GM12891 (cell line): ENCODE data around the gene RDH8.

Experiments used
- DNase-seq: peaks from one replicate; pipeline ENCODE4 v3.0.0; 2011; ENCODE audit warnings: low spot score; ENCODE audit not compliant: insufficient read length
- FAIRE-seq: peaks from 2 replicates; lab custom pipeline; 2011; peaks lifted over from hg19 to GRCh38; lab: Jason Lieb, UNC
- PAX5 ChIP-seq: IDR thresholded peaks from 2 replicates; pipeline ENCODE4 v1.6.1; 2011; ENCODE audit warnings: low read length, moderate library complexity, mild to moderate bottlenecking; ENCODE audit not compliant: insufficient read depth, severe bottlenecking
- POLR2A ChIP-seq: IDR thresholded peaks from 2 replicates; pipeline ENCODE4 v1.6.1; 2011; ENCODE audit warnings: low read depth, low read length, control low read depth
- POLR2AphosphoS5 ChIP-seq: IDR thresholded peaks from 2 replicates; pipeline ENCODE4 v1.6.1; 2011; ENCODE audit warnings: low read depth, low read length, control low read depth
- POU2F2 ChIP-seq: IDR thresholded peaks from 2 replicates; pipeline ENCODE4 v1.6.1; 2011; ENCODE audit warnings: low read depth, mild to moderate bottlenecking, control low read depth, low read length, moderate library complexity
- SPI1 ChIP-seq: IDR thresholded peaks from 2 replicates; pipeline ENCODE4 v1.6.1; 2011; ENCODE audit warnings: low read depth, low read length, control low read depth
- TAF1 ChIP-seq: IDR thresholded peaks from 2 replicates; pipeline ENCODE4 v1.6.1; 2011; ENCODE audit warnings: low read depth, low read length, control low read depth

The RDH8 gene

DNA sequence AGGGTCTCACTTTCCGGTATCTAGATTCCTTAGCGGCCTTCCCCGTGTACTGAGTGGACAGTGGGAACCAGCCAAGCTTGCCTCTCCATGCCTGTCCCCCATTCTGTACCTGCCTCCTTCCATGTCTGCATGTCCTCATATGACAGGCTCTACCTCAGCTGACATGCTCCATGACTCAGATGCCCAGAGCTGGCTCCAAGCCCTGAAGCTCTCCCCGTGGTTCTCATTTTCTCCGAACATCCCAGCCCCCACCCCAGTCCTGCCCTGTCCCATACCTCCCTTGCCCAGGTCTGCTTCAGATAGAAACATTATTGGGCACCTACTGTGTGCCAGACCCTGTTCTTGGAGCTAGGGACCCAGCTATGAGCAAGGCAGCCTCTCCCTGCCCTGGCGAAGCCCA is 55.8 kb downstream of the RDH8 start:
- no peak for FAIRE-seq
- no peak for DNase-seq
- TF ChIP-seq TAF1, result no peak
- TF ChIP-seq SPI1, result no peak
- no peak for TF ChIP-seq POLR2A
- no peak for TF ChIP-seq PAX5
- no peak for TF ChIP-seq POU2F2
- no peak for TF ChIP-seq POLR2AphosphoS5

DNA sequence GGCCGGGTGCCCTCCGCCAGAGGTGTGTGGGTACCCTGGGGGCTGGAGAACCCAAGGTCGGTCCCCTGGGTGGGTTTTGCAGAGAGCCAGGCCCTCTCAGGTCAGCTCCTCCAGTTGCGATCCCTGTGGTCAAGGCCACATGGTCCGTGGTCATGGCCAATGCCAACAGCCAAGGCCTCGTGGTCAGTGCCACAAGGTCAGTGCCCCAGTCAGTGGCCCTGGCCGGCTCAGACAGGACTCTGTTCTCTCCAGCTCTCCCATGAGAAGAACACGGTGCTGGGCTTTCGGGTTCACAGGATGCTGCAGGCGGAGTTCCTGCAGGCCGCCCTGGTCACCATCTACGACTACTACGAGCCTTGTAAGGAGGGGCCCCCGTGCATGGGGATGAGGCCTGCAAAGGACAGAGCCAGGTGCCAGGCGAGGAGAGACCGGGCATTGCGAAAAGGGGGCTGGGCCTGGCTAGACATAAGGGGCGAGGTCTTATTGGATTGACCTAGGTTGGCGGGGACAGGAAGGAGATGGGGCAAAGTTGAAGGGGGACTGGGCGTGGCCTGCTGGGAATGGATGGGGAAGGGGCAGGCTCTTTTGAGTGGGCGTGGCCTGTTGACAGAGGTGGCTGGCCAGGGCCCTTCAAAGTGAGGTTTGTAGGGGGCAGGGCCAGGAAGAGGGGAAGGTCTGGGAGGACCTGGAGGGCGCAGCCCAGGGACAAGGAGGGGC is 57.6 kb downstream of the RDH8 start:
- FAIRE-seq (no peak), DNase-seq (no peak)
- TF ChIP-seq POU2F2 (no peak), POLR2A (no peak)
